ENCODE results near the gene ATP13A5.

DNA sequence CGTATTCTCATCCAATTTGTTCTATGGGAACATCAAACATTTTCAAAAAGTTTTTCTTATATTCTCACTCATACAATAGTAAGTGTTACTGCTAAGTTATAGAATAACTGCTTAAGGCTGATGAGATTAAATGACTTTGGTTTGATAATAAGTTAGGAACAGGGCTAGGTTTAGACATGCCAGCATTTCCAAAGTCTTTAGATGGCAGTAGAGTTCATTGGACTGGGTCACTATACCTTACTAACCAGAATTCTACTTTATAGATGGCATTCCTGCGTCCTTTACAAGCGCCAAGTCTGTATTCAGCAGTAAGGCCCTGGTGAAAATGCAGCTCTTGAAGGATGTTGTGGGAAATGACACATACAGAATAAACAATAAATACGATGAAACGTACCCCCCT is 115.8 kb downstream of the ATP13A5 start:
- no peak for TF ChIP-seq POLR2A (IDR thresholded peaks at IDR 0.05)
- TF ChIP-seq, protein P1, sequence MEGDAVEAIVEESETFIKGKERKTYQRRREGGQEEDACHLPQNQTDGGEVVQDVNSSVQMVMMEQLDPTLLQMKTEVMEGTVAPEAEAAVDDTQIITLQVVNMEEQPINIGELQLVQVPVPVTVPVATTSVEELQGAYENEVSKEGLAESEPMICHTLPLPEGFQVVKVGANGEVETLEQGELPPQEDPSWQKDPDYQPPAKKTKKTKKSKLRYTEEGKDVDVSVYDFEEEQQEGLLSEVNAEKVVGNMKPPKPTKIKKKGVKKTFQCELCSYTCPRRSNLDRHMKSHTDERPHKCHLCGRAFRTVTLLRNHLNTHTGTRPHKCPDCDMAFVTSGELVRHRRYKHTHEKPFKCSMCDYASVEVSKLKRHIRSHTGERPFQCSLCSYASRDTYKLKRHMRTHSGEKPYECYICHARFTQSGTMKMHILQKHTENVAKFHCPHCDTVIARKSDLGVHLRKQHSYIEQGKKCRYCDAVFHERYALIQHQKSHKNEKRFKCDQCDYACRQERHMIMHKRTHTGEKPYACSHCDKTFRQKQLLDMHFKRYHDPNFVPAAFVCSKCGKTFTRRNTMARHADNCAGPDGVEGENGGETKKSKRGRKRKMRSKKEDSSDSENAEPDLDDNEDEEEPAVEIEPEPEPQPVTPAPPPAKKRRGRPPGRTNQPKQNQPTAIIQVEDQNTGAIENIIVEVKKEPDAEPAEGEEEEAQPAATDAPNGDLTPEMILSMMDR (IDR thresholded peaks at IDR 0.05), result no peak
